Measurements from ENCODE around the gene OR6C6.
"Not testable (repeated sequence)": the region's sequence is repeated elsewhere in the genome, so short reads cannot be mapped to it uniquely, and the experiment has no call there.

Gene OR6C6

DNA sequence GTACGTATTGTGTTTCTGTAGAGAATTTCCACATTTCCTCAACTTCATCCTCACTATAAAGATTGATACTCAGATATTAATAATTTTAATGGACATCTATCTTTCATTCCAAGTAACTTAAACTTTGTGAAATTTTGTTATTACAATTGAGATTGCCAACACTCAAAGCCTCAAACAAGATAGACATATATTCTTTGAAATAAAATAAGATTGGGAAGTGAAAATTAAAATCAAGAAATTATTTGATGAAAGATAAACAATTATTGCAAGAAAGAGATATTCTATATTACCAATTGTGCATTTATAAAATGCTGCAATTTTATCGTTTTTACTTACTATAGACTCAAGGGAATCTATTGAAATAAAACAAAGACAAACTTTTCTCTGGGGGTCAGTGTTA lies at the start of gene OR6C6:
Gene OR6C6, minus strand, starts transcription at position 101 of the 400 bp plus-strand sequence. CDS start 1,337 bp downstream, outside the sequence.
- Histone ChIP-seq H3K9me3 (ENCODE audit: control insufficient read depth, insufficient read depth, low read depth, low read length) (no peaks in the 10 kb centered on the region), H3K4me3 (ENCODE audit: low read depth, low read length) (no peak within 1 kb of the TSS), H3K36me3 (ENCODE audit: control insufficient read depth in 2 of 2, insufficient read depth in 1 of 2, low read length in 2 of 2) (no peaks in the 10 kb centered on the region), H3K27ac (ENCODE audit: extremely low read depth, low read depth, low read length) (no peak within 1 kb of the TSS), H3K4me1 (ENCODE audit: control insufficient read depth, insufficient read depth, low read length) (no peaks in the 10 kb centered on the region)
- ChIA-PET POLR2A (no interaction called here), CTCF (interaction anchor here (0.7 kb wide), 1 partner anchor 442 kb away, joined by 3 read pairs; the partner anchor contains the start of gene MUCL1)
- TF ChIP-seq, protein P1, sequence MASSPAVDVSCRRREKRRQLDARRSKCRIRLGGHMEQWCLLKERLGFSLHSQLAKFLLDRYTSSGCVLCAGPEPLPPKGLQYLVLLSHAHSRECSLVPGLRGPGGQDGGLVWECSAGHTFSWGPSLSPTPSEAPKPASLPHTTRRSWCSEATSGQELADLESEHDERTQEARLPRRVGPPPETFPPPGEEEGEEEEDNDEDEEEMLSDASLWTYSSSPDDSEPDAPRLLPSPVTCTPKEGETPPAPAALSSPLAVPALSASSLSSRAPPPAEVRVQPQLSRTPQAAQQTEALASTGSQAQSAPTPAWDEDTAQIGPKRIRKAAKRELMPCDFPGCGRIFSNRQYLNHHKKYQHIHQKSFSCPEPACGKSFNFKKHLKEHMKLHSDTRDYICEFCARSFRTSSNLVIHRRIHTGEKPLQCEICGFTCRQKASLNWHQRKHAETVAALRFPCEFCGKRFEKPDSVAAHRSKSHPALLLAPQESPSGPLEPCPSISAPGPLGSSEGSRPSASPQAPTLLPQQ (tag by site-specific recombination; IDR thresholded peaks at IDR 0.05), result no peak
- TF ChIP-seq ZBTB10 (tag by site-specific recombination; IDR thresholded peaks at IDR 0.05) (no peak), ZBTB7A (tag by site-specific recombination; IDR thresholded peaks at IDR 0.05; ENCODE audit: low read depth) (no peak), ZNF677 (tag by site-specific recombination; IDR thresholded peaks at IDR 0.05) (no peak)
- TF ChIP-seq, protein P2, sequence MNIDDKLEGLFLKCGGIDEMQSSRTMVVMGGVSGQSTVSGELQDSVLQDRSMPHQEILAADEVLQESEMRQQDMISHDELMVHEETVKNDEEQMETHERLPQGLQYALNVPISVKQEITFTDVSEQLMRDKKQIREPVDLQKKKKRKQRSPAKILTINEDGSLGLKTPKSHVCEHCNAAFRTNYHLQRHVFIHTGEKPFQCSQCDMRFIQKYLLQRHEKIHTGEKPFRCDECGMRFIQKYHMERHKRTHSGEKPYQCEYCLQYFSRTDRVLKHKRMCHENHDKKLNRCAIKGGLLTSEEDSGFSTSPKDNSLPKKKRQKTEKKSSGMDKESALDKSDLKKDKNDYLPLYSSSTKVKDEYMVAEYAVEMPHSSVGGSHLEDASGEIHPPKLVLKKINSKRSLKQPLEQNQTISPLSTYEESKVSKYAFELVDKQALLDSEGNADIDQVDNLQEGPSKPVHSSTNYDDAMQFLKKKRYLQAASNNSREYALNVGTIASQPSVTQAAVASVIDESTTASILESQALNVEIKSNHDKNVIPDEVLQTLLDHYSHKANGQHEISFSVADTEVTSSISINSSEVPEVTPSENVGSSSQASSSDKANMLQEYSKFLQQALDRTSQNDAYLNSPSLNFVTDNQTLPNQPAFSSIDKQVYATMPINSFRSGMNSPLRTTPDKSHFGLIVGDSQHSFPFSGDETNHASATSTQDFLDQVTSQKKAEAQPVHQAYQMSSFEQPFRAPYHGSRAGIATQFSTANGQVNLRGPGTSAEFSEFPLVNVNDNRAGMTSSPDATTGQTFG (tag by site-specific recombination; IDR thresholded peaks at IDR 0.05; ENCODE audit: borderline replicate concordance), result no peak

- TF ChIP-seq ZNF623 (tag by site-specific recombination; IDR thresholded peaks at IDR 0.05), result no peak
- ChIA-PET CTCF (no interaction called here), POLR2A (no interaction called here)
- H3K9me3 ChIP-seq (ENCODE audit: control insufficient read depth, insufficient read depth, low read depth, low read length), result no peaks in the 10 kb centered on the region
- H3K36me3 ChIP-seq (ENCODE audit: control insufficient read depth in 2 of 2, insufficient read depth in 1 of 2, low read length in 2 of 2), result no peaks in the 10 kb centered on the region
- H3K4me1 ChIP-seq (ENCODE audit: control insufficient read depth, insufficient read depth, low read length), result no peaks in the 10 kb centered on the region
- no peak overlapping the region for H3K4me3 ChIP-seq (ENCODE audit: low read depth, low read length)
- no peak overlapping the region for H3K27ac ChIP-seq (ENCODE audit: extremely low read depth, low read depth, low read length)
These were observed 39.6 kb upstream of the OR6C6 start for GRCh38 chr12:55336002-55336401.

GRCh38 chr12:55330446-55330845 lies 34.1 kb upstream of the OR6C6 start, which contains the start of gene OR6C3:
Gene OR6C3, plus strand, starts transcription at chr12:55330746. Its CDS starts 955 bp downstream, at chr12:55331701.
- H3K27ac ChIP-seq (ENCODE audit: extremely low read depth, low read depth, low read length), result no peak within 1 kb of the TSS
- H3K9me3 ChIP-seq (ENCODE audit: control insufficient read depth, insufficient read depth, low read depth, low read length), result no peaks in the 10 kb centered on the region
- CTCF ChIA-PET, result no interaction called here
- no peaks in the 10 kb centered on the region for H3K36me3 ChIP-seq (ENCODE audit: control insufficient read depth in 2 of 2, insufficient read depth in 1 of 2, low read length in 2 of 2)
- TF ChIP-seq ZNF133 (tag by site-specific recombination; IDR thresholded peaks at IDR 0.05) (no peak), ZNF221 (tag by site-specific recombination; IDR thresholded peaks at IDR 0.05; ENCODE audit: borderline replicate concordance) (no peak), ZNF140 (tag by site-specific recombination; IDR thresholded peaks at IDR 0.05) (no peak), ZNF280C (tag by site-specific recombination; IDR thresholded peaks at IDR 0.05) (no peak), ZNF214 (tag by site-specific recombination; IDR thresholded peaks at IDR 0.05; ENCODE audit: borderline replicate concordance) (no peak)
- POLR2A ChIA-PET, result no interaction called here
- no peaks in the 10 kb centered on the region for H3K4me1 ChIP-seq (ENCODE audit: control insufficient read depth, insufficient read depth, low read length)
- H3K4me3 ChIP-seq (ENCODE audit: low read depth, low read length), result no peak within 1 kb of the TSS

- H3K9me3 ChIP-seq (ENCODE audit: control insufficient read depth, insufficient read depth, low read depth, low read length); POLR2A ChIA-PET; H3K4me1 ChIP-seq (ENCODE audit: control insufficient read depth, insufficient read depth, low read length); H3K4me3 ChIP-seq (ENCODE audit: low read depth, low read length); H3K27ac ChIP-seq (ENCODE audit: extremely low read depth, low read depth, low read length); CTCF ChIA-PET; H3K36me3 ChIP-seq (ENCODE audit: control insufficient read depth in 2 of 2, insufficient read depth in 1 of 2, low read length in 2 of 2): not testable (repeated sequence)
These were observed 29.4 kb upstream of the OR6C6 start for GRCh38 chr12:55325801-55326200.

All from HEK293 (cell line).